H9 (cell line): ENCODE measurements around the gene CLIP1. TPM values are rescaled to one million over a fixed set of nuclear protein-coding genes. Genes with fewer than 3 reads are reported as not detected.

Experiments used
- DNase-seq: peaks from one replicate; pipeline ENCODE4 v3.0.0-alpha.2; 2017
- H2AFZ ChIP-seq: one replicate; pipeline ENCODE4 v1.6.1; 2013; ENCODE audit warnings: mild to moderate bottlenecking, low read length, control low read depth, moderate library complexity
- H2AK5ac ChIP-seq: 2 replicates; pipeline ENCODE4 v1.6.1; 2013; ENCODE audit warnings: low read length, control low read depth, mixed read lengths; ENCODE audit not compliant: insufficient read length
- H2BK120ac ChIP-seq: one replicate; pipeline ENCODE4 v1.6.1; 2013; ENCODE audit warnings: low read depth, mild to moderate bottlenecking, low read length, control low read depth, inconsistent platforms; ENCODE audit not compliant: poor library complexity, severe bottlenecking
- H2BK12ac ChIP-seq: 2 replicates; pipeline ENCODE4 v1.6.1; 2013; ENCODE audit warnings: low read length, control low read depth, mixed read lengths, low read depth; ENCODE audit not compliant: insufficient read length
- H2BK15ac ChIP-seq: 2 replicates; pipeline ENCODE4 v1.6.1; 2013; ENCODE audit warnings: low read depth, low read length, control low read depth
- H2BK20ac ChIP-seq: one replicate; pipeline ENCODE4 v1.6.1; 2013; ENCODE audit warnings: low read depth, mild to moderate bottlenecking, low read length, control low read depth, inconsistent platforms; ENCODE audit not compliant: poor library complexity, severe bottlenecking
- H2BK5ac ChIP-seq: 2 replicates; pipeline ENCODE4 v1.6.1; 2013; ENCODE audit warnings: low read length, control low read depth, mixed read lengths; ENCODE audit not compliant: insufficient read length
- H3K14ac ChIP-seq: 2 replicates; pipeline ENCODE4 v1.6.1; 2013; ENCODE audit warnings: low read length, control low read depth; ENCODE audit not compliant: insufficient read depth
- H3K18ac ChIP-seq: 2 replicates; pipeline ENCODE4 v1.6.1; 2013; ENCODE audit warnings: low read depth, mild to moderate bottlenecking, mixed read lengths, low read length, control low read depth; ENCODE audit not compliant: insufficient read length
- H3K23ac ChIP-seq: 2 replicates; pipeline ENCODE4 v1.6.1; 2013; ENCODE audit warnings: low read length, control low read depth, mixed read lengths, low read depth; ENCODE audit not compliant: insufficient read length
- H3K23me2 ChIP-seq: 2 replicates; pipeline ENCODE4 v1.6.1; 2013; ENCODE audit warnings: low read depth, mild to moderate bottlenecking, mixed read lengths, low read length, control low read depth; ENCODE audit not compliant: insufficient read length, poor library complexity, severe bottlenecking
- H3K27ac ChIP-seq: 2 replicates; pipeline ENCODE4 v1.5.1; 2013; ENCODE audit warnings: low read length, control low read depth, mixed read lengths, low read depth; ENCODE audit not compliant: insufficient read length
- H3K27me3 ChIP-seq: 2 replicates; pipeline ENCODE4 v1.6.1; 2013; ENCODE audit warnings: low read length, control low read depth, inconsistent platforms; ENCODE audit not compliant: insufficient read depth
- H3K4ac ChIP-seq: 2 replicates; pipeline ENCODE4 v1.6.1; 2013; ENCODE audit warnings: low read depth, mild to moderate bottlenecking, control low read depth, inconsistent platforms, low read length, moderate library complexity
- H3K4me1 ChIP-seq: 2 replicates; pipeline ENCODE4 v1.6.1; 2013; ENCODE audit warnings: low read length, control low read depth, inconsistent platforms; ENCODE audit not compliant: insufficient read depth
- H3K4me2 ChIP-seq: 2 replicates; pipeline ENCODE4 v1.6.1; 2013; ENCODE audit warnings: low read length, control low read depth, mixed read lengths; ENCODE audit not compliant: insufficient read length, insufficient read depth
- H3K56ac ChIP-seq: 2 replicates; pipeline ENCODE4 v1.6.1; 2013; ENCODE audit warnings: low read depth, mild to moderate bottlenecking, mixed read lengths, low read length, control low read depth; ENCODE audit not compliant: insufficient read length
- H3K79me1 ChIP-seq: 2 replicates; pipeline ENCODE4 v1.6.1; 2013; ENCODE audit warnings: low read depth, mild to moderate bottlenecking, moderate library complexity, low read length, control low read depth, inconsistent platforms; ENCODE audit not compliant: insufficient read depth, poor library complexity, severe bottlenecking
- H3K79me2 ChIP-seq: 2 replicates; pipeline ENCODE4 v1.6.1; 2013; ENCODE audit warnings: low read length, control low read depth, inconsistent platforms; ENCODE audit not compliant: insufficient read depth
- H3K9ac ChIP-seq: 2 replicates; pipeline ENCODE4 v1.6.1; 2013; ENCODE audit warnings: low read length, control low read depth, mixed read lengths; ENCODE audit not compliant: insufficient read length; ENCODE audit errors: extremely low read depth
- H3K9me3 ChIP-seq: one replicate; pipeline ENCODE4 v1.6.1; 2013; ENCODE audit warnings: low read depth, low read length, inconsistent platforms; ENCODE audit not compliant: control insufficient read depth
- H3T11ph ChIP-seq: one replicate; pipeline ENCODE4 v1.6.1; 2013; ENCODE audit warnings: mild to moderate bottlenecking, low read length, control low read depth, inconsistent platforms
- H4K20me1 ChIP-seq: one replicate; pipeline ENCODE4 v1.6.1; 2013; ENCODE audit not compliant: control insufficient read depth, insufficient read length, insufficient read depth
- H4K5ac ChIP-seq: 2 replicates; pipeline ENCODE4 v1.6.1; 2013; ENCODE audit warnings: low read depth, mild to moderate bottlenecking, mixed read lengths, low read length, control low read depth; ENCODE audit not compliant: insufficient read length
- H4K8ac ChIP-seq: replicated peaks from 2 replicates; pipeline ENCODE4 v1.6.1; 2013; ENCODE audit warnings: low read length, control low read depth, mixed read lengths, low read depth; ENCODE audit not compliant: insufficient read length
- H4K91ac ChIP-seq: 2 replicates; pipeline ENCODE4 v1.6.1; 2013; ENCODE audit warnings: low read depth, mild to moderate bottlenecking, moderate library complexity, mixed read lengths, low read length, control low read depth; ENCODE audit not compliant: insufficient read length
- H3K27ac Mint-ChIP-seq, 3 experiments: 2 replicates in 2 of 3; 3 replicates in 1 of 3; pipeline ENCODE4 v1.8.0; 2020 to 2021; ENCODE audit warnings: mixed read lengths in 3 of 3, mild to moderate bottlenecking in 1 of 3, moderate library complexity in 1 of 3
- H3K27me3 Mint-ChIP-seq: 2 replicates; pipeline ENCODE4 v1.8.0; 2021; ENCODE audit warnings: low read depth, mild to moderate bottlenecking, moderate library complexity, mixed read lengths
- H3K36me3 Mint-ChIP-seq, 3 experiments: 2 replicates in 2 of 3; 3 replicates in 1 of 3; pipeline ENCODE4 v1.8.0; 2020 to 2021; ENCODE audit warnings: low read depth in 3 of 3, mixed read lengths in 3 of 3; ENCODE audit not compliant: insufficient read depth in 1 of 3
- H3K4me1 Mint-ChIP-seq, 2 experiments: 2 replicates each; pipeline ENCODE4 v1.8.0; 2020; ENCODE audit warnings: mixed read lengths in 2 of 2
- H3K4me3 Mint-ChIP-seq, 2 experiments: 2 replicates in 1 of 2; 3 replicates in 1 of 2; pipeline ENCODE4 v1.8.0; 2020 to 2021; ENCODE audit warnings: mild to moderate bottlenecking in 2 of 2, mixed read lengths in 2 of 2, moderate library complexity in 1 of 2
- H3K9me3 Mint-ChIP-seq, 2 experiments: 2 replicates in 1 of 2; 3 replicates in 1 of 2; pipeline ENCODE4 v1.8.0; 2020; ENCODE audit warnings: mild to moderate bottlenecking in 2 of 2, mixed read lengths in 2 of 2, moderate library complexity in 1 of 2
- WGBS: extraction: QIAGEN DNeasy Blood & Tissue Kit; methylation state at CpG from one replicate; pipeline ENCODE4 v1.1.7; 2013; ENCODE audit warnings: missing lambda C conversion rate, low lambda C conversion rate, mixed read lengths; ENCODE audit not compliant: insufficient read length; ENCODE audit errors: extremely low coverage; 5-methylcytosine and 5-hydroxymethylcytosine counted together
- total RNA-seq: library from RNA; stranded (reverse); gene quantifications from 2 replicates; pipeline ENCODE4 v1.2.1, GENCODE V29; 2021
- TF ChIP-seq, protein P1 (sequence below): fragments of 200-600 bp; sonication (generic); conservative IDR thresholded peaks from 3 replicates; pipeline ENCODE4 v1.8.0; 2021; ENCODE audit warnings: antibody characterized with exemption, mild to moderate bottlenecking

CLIP1 gene
- total RNA-seq, 1 experiment from 2014 or later: 23.6 TPM

DNA sequence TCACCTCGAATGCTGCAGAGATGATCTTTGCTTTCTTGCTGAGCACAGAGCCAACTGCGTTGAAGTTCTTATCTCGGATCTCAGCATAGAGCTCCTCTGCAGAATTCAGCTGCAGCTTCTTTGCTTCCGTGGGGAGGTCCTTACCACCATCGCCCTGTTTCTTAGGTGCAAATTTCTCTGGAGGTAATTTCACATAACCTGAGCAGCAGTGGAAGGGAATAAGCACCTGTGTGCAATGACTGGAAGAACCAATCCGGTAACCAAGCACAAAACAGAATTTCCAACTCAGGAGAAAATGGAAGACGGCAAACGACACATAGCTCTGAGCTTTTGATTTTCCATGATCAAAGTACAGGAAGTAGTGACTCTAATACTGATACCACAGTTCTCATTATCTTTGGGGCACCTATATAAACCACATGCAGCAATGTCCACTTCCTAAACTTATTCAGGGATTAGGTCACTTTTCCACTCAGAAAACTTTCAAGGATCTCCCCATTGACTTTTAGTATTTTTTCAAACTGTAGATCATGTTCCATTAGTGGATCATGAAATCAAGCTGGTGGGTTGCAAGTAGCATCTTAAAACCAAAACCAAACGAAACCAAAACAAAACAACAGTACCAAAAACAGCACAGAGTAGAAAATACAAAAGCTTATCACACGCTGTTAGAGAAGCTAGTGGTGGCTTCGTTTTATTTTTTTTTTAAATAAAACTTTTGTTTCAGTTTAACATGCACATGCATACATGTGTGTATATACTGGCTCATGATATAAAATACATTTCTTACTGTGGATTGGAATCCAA, 177.7 kb downstream of the CLIP1 start:
- H3K4me1 ChIP-seq: no peaks in the 10 kb centered on the region
- H3K23ac ChIP-seq: no peak overlapping the region
- Mint-ChIP-seq H3K36me3 (peaks cover 3 to 43% (median 20%) of the 10 kb centered on the region in 3 experiments), H3K27ac (no peak overlapping the region; a peak in 1 of 7 replicates), H3K27me3 (no peaks in the 10 kb centered on the region), H3K4me3 (no peak overlapping the region), H3K9me3 (no peaks in the 10 kb centered on the region), H3K4me1 (no peaks in the 10 kb centered on the region)
- H3K27me3 ChIP-seq: no peaks in the 10 kb centered on the region
- H2BK5ac ChIP-seq: no peak overlapping the region
- H3T11ph ChIP-seq: no peak overlapping the region
- H4K91ac ChIP-seq: no peak overlapping the region
- H3K27ac ChIP-seq: no peak overlapping the region
- no peak overlapping the region for H4K5ac ChIP-seq
- no peak overlapping the region for H2BK120ac ChIP-seq
- WGBS: no CpG with 5 or more reads among the region's 11 CpGs
- no peaks in the 10 kb centered on the region for H3K79me1 ChIP-seq
- TF ChIP-seq, protein P1, sequence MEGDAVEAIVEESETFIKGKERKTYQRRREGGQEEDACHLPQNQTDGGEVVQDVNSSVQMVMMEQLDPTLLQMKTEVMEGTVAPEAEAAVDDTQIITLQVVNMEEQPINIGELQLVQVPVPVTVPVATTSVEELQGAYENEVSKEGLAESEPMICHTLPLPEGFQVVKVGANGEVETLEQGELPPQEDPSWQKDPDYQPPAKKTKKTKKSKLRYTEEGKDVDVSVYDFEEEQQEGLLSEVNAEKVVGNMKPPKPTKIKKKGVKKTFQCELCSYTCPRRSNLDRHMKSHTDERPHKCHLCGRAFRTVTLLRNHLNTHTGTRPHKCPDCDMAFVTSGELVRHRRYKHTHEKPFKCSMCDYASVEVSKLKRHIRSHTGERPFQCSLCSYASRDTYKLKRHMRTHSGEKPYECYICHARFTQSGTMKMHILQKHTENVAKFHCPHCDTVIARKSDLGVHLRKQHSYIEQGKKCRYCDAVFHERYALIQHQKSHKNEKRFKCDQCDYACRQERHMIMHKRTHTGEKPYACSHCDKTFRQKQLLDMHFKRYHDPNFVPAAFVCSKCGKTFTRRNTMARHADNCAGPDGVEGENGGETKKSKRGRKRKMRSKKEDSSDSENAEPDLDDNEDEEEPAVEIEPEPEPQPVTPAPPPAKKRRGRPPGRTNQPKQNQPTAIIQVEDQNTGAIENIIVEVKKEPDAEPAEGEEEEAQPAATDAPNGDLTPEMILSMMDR: no peak
- no peaks in the 10 kb centered on the region for H3K9me3 ChIP-seq
- H3K56ac ChIP-seq: no peak overlapping the region
- no peaks in the 10 kb centered on the region for H3K23me2 ChIP-seq
- no peak overlapping the region for H2BK12ac ChIP-seq
- H2AFZ ChIP-seq: no peak overlapping the region
- H3K18ac ChIP-seq: no peak overlapping the region
- H3K9ac ChIP-seq: no peak overlapping the region
- no peak overlapping the region for H2AK5ac ChIP-seq
- no peak overlapping the region for H3K14ac ChIP-seq
- H3K79me2 ChIP-seq: no peaks in the 10 kb centered on the region
- H4K8ac ChIP-seq: no peak overlapping the region
- H4K20me1 ChIP-seq: no peaks in the 10 kb centered on the region
- no peak overlapping the region for H3K4ac ChIP-seq
- no peak overlapping the region for H3K4me2 ChIP-seq
- H2BK15ac ChIP-seq: no peak overlapping the region
- DNase-seq: no peak
- no peak overlapping the region for H2BK20ac ChIP-seq
